ENCODE results near the gene KDM7A.

Gene KDM7A

GRCh38 chr7:140145709-140146108 lies 31.1 kb downstream of the KDM7A start:
- TF ChIP-seq CTCF (IDR thresholded peaks at IDR 0.05; ENCODE audit: control extremely low read depth, extremely low read depth, low read depth, missing control alignments) = no peak
- ChIA-PET CTCF (no interaction called here), POLR2A (no interaction called here)

GRCh38 chr7:140144821-140145220 lies 32.0 kb downstream of the KDM7A start:
- POLR2A ChIA-PET = no interaction called here
- DNase-seq (ENCODE audit: extremely low spot score) = no peak
- CTCF ChIA-PET = interaction anchor here (1.2 kb wide), 1 partner anchor 11 kb away, joined by 3 read pairs; no protein-coding TSS in a partner anchor
- TF ChIP-seq CTCF (IDR thresholded peaks at IDR 0.05; ENCODE audit: control extremely low read depth, extremely low read depth, low read depth, missing control alignments) = no peak

More at GRCh38 chr7:140145709-140146108, 31.1 kb downstream of the KDM7A start:
- no peak for DNase-seq (ENCODE audit: extremely low spot score)

- no peak for TF ChIP-seq CTCF (IDR thresholded peaks at IDR 0.05; ENCODE audit: control extremely low read depth, extremely low read depth, low read depth, missing control alignments)
- POLR2A ChIA-PET = no interaction called here
- CTCF ChIA-PET = interaction anchor here (1.2 kb wide), 1 partner anchor 10 kb away, joined by 3 read pairs; no protein-coding TSS in a partner anchor
- DNase-seq (ENCODE audit: extremely low spot score) = no peak
Observed at GRCh38 chr7:140143997-140144396, 32.8 kb downstream of the KDM7A start.

GRCh38 chr7:140142031-140142430 lies 34.8 kb downstream of the KDM7A start:
- CTCF ChIA-PET = no interaction called here
- no peak for TF ChIP-seq CTCF (IDR thresholded peaks at IDR 0.05; ENCODE audit: control extremely low read depth, extremely low read depth, low read depth, missing control alignments)
- no peak for DNase-seq (ENCODE audit: extremely low spot score)
- POLR2A ChIA-PET = no interaction called here

GRCh38 chr7:140141256-140141655 lies 35.5 kb downstream of the KDM7A start:
- DNase-seq (ENCODE audit: extremely low spot score) = no peak
- CTCF ChIA-PET = no interaction called here
- POLR2A ChIA-PET = no interaction called here
- TF ChIP-seq CTCF (IDR thresholded peaks at IDR 0.05; ENCODE audit: control extremely low read depth, extremely low read depth, low read depth, missing control alignments) = no peak

GRCh38 chr7:140137078-140137477 lies 39.7 kb downstream of the KDM7A start:
- ChIA-PET CTCF (no interaction called here), POLR2A (no interaction called here)
- TF ChIP-seq CTCF (IDR thresholded peaks at IDR 0.05; ENCODE audit: control extremely low read depth, extremely low read depth, low read depth, missing control alignments) = no peak
- DNase-seq (ENCODE audit: extremely low spot score) = no peak

- DNase-seq (ENCODE audit: extremely low spot score) = no peak
- no peak for TF ChIP-seq CTCF (IDR thresholded peaks at IDR 0.05; ENCODE audit: control extremely low read depth, extremely low read depth, low read depth, missing control alignments)
- ChIA-PET CTCF (no interaction called here), POLR2A (no interaction called here)
Observed at GRCh38 chr7:140136073-140136472, 40.7 kb downstream of the KDM7A start.

All from GM10248 (cell line).